GM10847 (cell line): ENCODE measurements around the gene TSPEAR.

ENCODE experiments used
- POLR2A ChIP-seq: IDR thresholded peaks from 2 replicates; pipeline ENCODE4 v1.6.1; 2011; ENCODE audit not compliant: insufficient read length; ENCODE audit errors: extremely low read depth

The TSPEAR gene

GRCh38 chr21:44539991-44540666, 171.2 kb downstream of the TSPEAR start, which contains the start of gene KRTAP10-1:
Gene KRTAP10-1, minus strand, starts transcription at chr21:44540195. Its CDS starts 45 bp downstream, at chr21:44540150.
- no peak for TF ChIP-seq POLR2A

- no peak for TF ChIP-seq POLR2A
Observed at GRCh38 chr21:44539046-44539445, 172.3 kb downstream of the TSPEAR start.

- TF ChIP-seq POLR2A, result no peak
Observed at GRCh38 chr21:44537930-44538911, 173.2 kb downstream of the TSPEAR start.

- TF ChIP-seq POLR2A, result no peak
Observed at GRCh38 chr21:44535963-44536362, 175.4 kb downstream of the TSPEAR start.

GRCh38 chr21:44534688-44535087, 176.7 kb downstream of the TSPEAR start:
- no peak for TF ChIP-seq POLR2A

GRCh38 chr21:44533891-44534627, 177.3 kb downstream of the TSPEAR start:
- TF ChIP-seq POLR2A, result no peak

GRCh38 chr21:44533121-44533890, 178.1 kb downstream of the TSPEAR start:
- no peak for TF ChIP-seq POLR2A

- no peak for TF ChIP-seq POLR2A
Observed at GRCh38 chr21:44532712-44533111, 178.7 kb downstream of the TSPEAR start.

GRCh38 chr21:44531606-44532564, 179.5 kb downstream of the TSPEAR start:
- TF ChIP-seq POLR2A, result no peak

- TF ChIP-seq POLR2A, result no peak
Observed at GRCh38 chr21:44530903-44531605, 180.3 kb downstream of the TSPEAR start.

- TF ChIP-seq POLR2A, result no peak
Observed at GRCh38 chr21:44530221-44530902, 181.0 kb downstream of the TSPEAR start.

- no peak for TF ChIP-seq POLR2A
Observed at GRCh38 chr21:44529503-44530125, 181.8 kb downstream of the TSPEAR start.
